GM12874 (cell line): ENCODE measurements around the gene ITGA4.

ENCODE experiments used
- CTCF ChIP-seq: IDR thresholded peaks from 2 replicates; pipeline ENCODE4 v1.5.1; 2011; ENCODE audit warnings: low read depth, mild to moderate bottlenecking, control low read depth, low read length, moderate library complexity; ENCODE audit not compliant: insufficient read depth

The ITGA4 gene

GRCh38 chr2:181459621-181460021 is 2.4 kb downstream of the ITGA4 start:
- no peak for TF ChIP-seq CTCF

DNA sequence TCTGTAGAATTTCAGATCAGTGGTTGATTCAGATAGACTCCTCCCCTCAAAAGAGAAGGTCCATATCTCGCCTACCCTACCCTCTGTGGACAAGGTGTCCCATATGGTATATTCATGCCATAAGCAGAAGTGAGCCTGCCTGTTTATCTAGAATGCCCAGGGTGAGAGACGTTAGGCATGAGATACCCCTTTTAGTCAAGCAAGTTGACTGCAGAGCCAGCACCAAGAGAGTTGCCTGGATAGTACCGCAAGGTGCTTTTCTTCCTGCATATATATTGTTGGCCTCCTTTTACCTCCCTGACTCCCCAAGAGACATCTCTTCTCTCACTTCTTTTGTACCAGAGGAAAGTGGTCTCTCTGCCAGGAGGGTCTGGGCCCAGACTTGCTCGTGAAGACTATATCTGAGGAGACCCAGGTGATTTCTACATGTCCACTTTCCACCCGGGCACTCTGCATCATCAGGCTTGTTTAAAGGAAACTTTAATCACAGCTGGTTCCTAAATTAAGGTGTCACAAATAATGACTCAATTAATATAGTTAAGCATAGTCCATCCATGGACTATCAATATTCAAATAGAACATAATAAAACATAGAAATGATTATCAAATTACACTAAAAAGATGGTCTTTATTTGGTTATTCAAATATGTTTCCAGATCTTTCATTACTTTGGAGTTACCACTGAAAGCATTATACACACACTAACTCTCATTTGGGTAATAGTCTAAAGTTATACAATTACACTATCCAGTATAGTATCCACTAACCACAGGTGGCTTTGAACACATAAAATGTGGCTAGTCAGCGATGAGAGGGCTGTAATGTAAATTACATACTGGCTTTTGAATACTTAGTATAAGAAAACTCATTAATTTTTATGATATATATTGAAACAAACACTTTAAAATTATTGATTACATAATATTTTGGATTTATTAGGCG is 4.1 kb downstream of the ITGA4 start:
- TF ChIP-seq CTCF = no peak

GRCh38 chr2:181462033-181462432 is 4.8 kb downstream of the ITGA4 start:
- TF ChIP-seq CTCF = no peak

DNA sequence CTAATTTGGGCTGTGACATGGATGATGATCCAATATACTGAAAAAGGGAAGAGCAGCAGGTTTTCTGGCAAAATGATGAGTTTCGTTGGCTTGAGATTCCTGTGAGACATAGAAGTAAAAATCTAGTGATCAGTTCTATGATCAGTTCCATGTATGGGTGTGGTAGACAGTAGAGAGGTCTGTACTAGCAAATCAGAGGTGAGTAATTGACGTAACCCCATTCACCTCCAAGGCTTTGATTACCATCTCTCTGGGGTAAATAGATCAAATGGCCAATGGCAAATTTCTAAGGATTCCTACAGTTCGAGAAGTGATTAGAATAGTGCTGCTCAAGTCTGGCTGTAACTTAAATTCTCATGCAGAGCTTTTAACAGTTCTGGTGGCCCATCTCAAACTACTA is 6.4 kb downstream of the ITGA4 start:
- TF ChIP-seq CTCF = no peak

DNA sequence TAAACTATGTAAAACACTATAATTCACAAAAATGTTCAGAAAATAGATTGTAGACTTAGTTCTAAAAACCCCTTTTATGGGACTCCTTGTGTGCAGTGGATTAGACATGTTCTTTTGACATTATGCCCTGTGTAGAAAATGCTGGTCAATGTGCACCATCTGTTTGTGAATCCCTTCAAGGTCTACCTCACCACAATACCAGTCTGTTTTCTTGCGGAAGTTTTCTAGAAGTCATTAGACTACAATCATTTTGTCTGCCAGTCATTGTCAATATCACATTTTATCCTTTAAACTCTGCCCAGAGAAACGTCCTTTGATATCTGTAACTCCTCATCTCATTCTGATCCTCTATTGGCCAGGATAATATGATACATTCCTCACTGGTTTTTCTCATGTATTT is 7.8 kb downstream of the ITGA4 start:
- no peak for TF ChIP-seq CTCF

GRCh38 chr2:181465676-181466375 is 8.6 kb downstream of the ITGA4 start:
- no peak for TF ChIP-seq CTCF
